Measurements from ENCODE around the gene RNF144B. TPM values are rescaled to one million over a fixed set of nuclear protein-coding genes. Genes with fewer than 3 reads are reported as not detected.

RNF144B gene
- total and polyA plus RNA-seq, 2 of the 13 experiments (the other 11 are each of a cell fraction or from before 2014, with no cell fraction given), result 1.8 to 4.3 TPM

DNA sequence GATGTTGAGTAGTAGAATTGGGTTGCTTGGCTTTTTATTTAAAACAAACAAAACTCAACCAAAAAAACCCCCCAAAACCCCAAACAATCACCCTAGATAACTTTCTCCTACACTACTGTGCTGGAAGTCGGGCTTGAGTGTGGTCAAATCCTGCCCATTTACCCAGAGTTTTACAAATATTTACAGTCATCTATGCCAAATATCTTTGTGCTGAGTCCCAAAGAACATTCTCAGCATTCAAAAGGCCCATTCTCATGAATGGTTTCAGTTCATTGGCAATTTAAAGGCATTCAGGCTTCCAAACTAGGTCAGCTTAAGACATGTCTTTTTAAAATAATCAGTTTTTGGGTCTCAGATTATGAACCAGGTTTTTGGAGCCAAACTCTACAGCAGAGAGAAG lies 1.8 kb downstream of the RNF144B start (continued):
- TF ChIP-seq ARID5B (CRISPR knock-in tag; IDR thresholded peaks at IDR 0.05) (peak; percentile 72), HDAC1 (CRISPR knock-in tag; IDR thresholded peaks at IDR 0.05) (peak; percentile 40; the same call in 1 of the 2 replicates), MEIS2 (CRISPR knock-in tag; IDR thresholded peaks at IDR 0.05) (no peak), KLF16 (CRISPR knock-in tag; IDR thresholded peaks at IDR 0.05) (0 out of 4 replicates have a peak, but pooled peaks of 1 of the 2 experiments have one; percentile 57), WIZ (CRISPR knock-in tag; IDR thresholded peaks at IDR 0.05) (no peak), SKIL (CRISPR knock-in tag; IDR thresholded peaks at IDR 0.05; ENCODE audit: borderline replicate concordance) (no peak), ZNF792 (CRISPR knock-in tag; IDR thresholded peaks at IDR 0.05) (0 out of 2 replicates have a peak, but pooled peaks have one; percentile 35), ZNF570 (CRISPR knock-in tag; IDR thresholded peaks at IDR 0.05; ENCODE audit: borderline replicate concordance) (no peak), ZMAT3 (CRISPR knock-in tag; conservative IDR thresholded peaks at IDR 0.05) (no peak), TEAD3 (CRISPR knock-in tag; optimal IDR thresholded peaks at IDR 0.05; ENCODE audit: borderline replicate concordance) (peak; percentile 64), SOX13 (IDR thresholded peaks at IDR 0.05) (no peak), SOX13 (CRISPR knock-in tag; conservative IDR thresholded peaks at IDR 0.05 in 1 of 2, IDR thresholded peaks at IDR 0.05 in 1 of 2) (0 out of 4 replicates have a peak, but pooled peaks of 1 of the 2 experiments have one; percentile 30), SRF (IDR thresholded peaks at IDR 0.05; ENCODE audit: low read depth, low read length) (no peak), BCL6 (CRISPR knock-in tag; IDR thresholded peaks at IDR 0.05) (peak; percentile 32; the same call in 1 of the 2 replicates), MAFK (conservative IDR thresholded peaks at IDR 0.05 in 1 of 2, IDR thresholded peaks at IDR 0.05 in 1 of 2; ENCODE audit: low read length in 2 of 2) (0 out of 4 replicates have a peak, but pooled peaks of 1 of the 2 experiments have one; percentile 0)
- TF ChIP-seq, protein P1, sequence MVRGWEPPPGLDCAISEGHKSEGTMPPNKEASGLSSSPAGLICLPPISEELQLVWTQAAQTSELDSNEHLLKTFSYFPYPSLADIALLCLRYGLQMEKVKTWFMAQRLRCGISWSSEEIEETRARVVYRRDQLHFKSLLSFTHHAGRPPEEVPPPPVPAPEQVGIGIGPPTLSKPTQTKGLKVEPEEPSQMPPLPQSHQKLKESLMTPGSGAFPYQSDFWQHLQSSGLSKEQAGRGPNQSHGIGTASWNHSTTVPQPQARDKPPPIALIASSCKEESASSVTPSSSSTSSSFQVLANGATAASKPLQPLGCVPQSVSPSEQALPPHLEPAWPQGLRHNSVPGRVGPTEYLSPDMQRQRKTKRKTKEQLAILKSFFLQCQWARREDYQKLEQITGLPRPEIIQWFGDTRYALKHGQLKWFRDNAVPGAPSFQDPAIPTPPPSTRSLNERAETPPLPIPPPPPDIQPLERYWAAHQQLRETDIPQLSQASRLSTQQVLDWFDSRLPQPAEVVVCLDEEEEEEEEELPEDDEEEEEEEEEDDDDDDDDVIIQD (CRISPR knock-in tag; IDR thresholded peaks at IDR 0.05; ENCODE audit: low read depth), result 0 out of 2 replicates have a peak, but pooled peaks have one; percentile 46
- TF ChIP-seq, protein P2, sequence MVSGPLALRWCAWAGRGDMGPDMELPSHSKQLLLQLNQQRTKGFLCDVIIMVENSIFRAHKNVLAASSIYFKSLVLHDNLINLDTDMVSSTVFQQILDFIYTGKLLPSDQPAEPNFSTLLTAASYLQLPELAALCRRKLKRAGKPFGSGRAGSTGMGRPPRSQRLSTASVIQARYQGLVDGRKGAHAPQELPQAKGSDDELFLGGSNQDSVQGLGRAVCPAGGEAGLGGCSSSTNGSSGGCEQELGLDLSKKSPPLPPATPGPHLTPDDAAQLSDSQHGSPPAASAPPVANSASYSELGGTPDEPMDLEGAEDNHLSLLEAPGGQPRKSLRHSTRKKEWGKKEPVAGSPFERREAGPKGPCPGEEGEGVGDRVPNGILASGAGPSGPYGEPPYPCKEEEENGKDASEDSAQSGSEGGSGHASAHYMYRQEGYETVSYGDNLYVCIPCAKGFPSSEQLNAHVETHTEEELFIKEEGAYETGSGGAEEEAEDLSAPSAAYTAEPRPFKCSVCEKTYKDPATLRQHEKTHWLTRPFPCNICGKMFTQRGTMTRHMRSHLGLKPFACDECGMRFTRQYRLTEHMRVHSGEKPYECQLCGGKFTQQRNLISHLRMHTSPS (CRISPR knock-in tag; IDR thresholded peaks at IDR 0.05; ENCODE audit: low read depth), result 0 out of 2 replicates have a peak, but pooled peaks have one; percentile 26
